HG03159 (cell line): ENCODE measurements around the gene TBRG1.

Source experiments
- ATAC-seq: cut with Tn5 transposase; IDR thresholded peaks from one replicate; pipeline ENCODE4 v1.9.1; 2021; ENCODE audit warnings: mild to moderate bottlenecking, moderate library complexity; ENCODE audit not compliant: unreplicated experiment

The TBRG1 gene

GRCh38 chr11:124658501-124658900, 35.8 kb downstream of the TBRG1 start:
- no peak for ATAC-seq

GRCh38 chr11:124658986-124659385, 36.3 kb downstream of the TBRG1 start:
- ATAC-seq: no peak

GRCh38 chr11:124661553-124661952, 38.9 kb downstream of the TBRG1 start:
- ATAC-seq: no peak

GRCh38 chr11:124662106-124662505, 39.4 kb downstream of the TBRG1 start:
- ATAC-seq: no peak

GRCh38 chr11:124663861-124664260, 41.2 kb downstream of the TBRG1 start:
- ATAC-seq: no peak

- no peak for ATAC-seq
These were observed 44.9 kb downstream of the TBRG1 start for GRCh38 chr11:124667601-124668000.

GRCh38 chr11:124669193-124669592, 46.5 kb downstream of the TBRG1 start:
- ATAC-seq: no peak

- ATAC-seq: no peak
These were observed 48.1 kb downstream of the TBRG1 start for GRCh38 chr11:124670732-124671131.

GRCh38 chr11:124672536-124673215, 50.0 kb downstream of the TBRG1 start:
- ATAC-seq: peak; percentile 1

GRCh38 chr11:124673333-124674167, 50.9 kb downstream of the TBRG1 start, which contains the start of the genes SIAE and SPA17:
TSS of gene SIAE (minus strand) at chr11:124673739. CDS start at chr11:124673708, 31 bp downstream.
TSS of gene SPA17 (plus strand) at chr11:124673904. CDS start at chr11:124675265, 1,361 bp downstream.
- peak; percentile 81 for ATAC-seq

- no peak for ATAC-seq
These were observed 51.5 kb downstream of the TBRG1 start for GRCh38 chr11:124674168-124674517.

GRCh38 chr11:124674571-124674970, 51.9 kb downstream of the TBRG1 start:
- ATAC-seq: no peak

GRCh38 chr11:124676386-124676785, 53.7 kb downstream of the TBRG1 start:
- ATAC-seq: no peak

GRCh38 chr11:124678416-124678815, 55.8 kb downstream of the TBRG1 start:
- no peak for ATAC-seq

GRCh38 chr11:124681421-124681820, 58.8 kb downstream of the TBRG1 start:
- no peak for ATAC-seq

GRCh38 chr11:124682443-124682842, 59.8 kb downstream of the TBRG1 start:
- ATAC-seq: no peak
